Fibroblast of skin of left quadriceps (primary cell): ENCODE data around the gene MYO15B.

Source experiments
- DNase-seq, 2 experiments: peaks; one replicate each; pipeline ENCODE4 v3.0.0-alpha.2; 2013; ENCODE audit warnings: low read depth in 2 of 2

Gene MYO15B

DNA sequence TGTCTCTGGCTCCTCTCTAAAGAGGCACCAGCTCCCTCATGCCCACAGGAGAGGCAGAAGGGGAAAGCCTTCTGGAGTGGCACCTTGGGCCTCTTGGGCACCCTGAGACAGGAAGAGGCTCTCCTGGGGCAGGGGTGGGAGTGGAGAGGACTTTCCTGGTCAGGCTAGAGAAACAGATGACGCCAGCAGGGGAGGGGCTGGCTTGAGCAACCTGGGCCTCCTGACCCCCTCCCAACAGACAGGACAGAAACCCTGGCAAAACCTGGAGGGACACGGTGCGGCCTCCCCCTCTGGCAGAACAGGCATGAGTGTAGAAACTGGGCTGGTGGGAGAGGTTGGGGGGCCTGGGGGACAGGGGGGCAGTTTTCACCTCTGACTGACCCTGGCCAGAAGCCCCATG lies 51.7 kb downstream of the MYO15B start:
- no peak for DNase-seq

- DNase-seq: no peak
These were observed 52.4 kb downstream of the MYO15B start for GRCh38 chr17:75639771-75640555.

- no peak for DNase-seq
These were observed 53.0 kb downstream of the MYO15B start for GRCh38 chr17:75640556-75641119.

DNA sequence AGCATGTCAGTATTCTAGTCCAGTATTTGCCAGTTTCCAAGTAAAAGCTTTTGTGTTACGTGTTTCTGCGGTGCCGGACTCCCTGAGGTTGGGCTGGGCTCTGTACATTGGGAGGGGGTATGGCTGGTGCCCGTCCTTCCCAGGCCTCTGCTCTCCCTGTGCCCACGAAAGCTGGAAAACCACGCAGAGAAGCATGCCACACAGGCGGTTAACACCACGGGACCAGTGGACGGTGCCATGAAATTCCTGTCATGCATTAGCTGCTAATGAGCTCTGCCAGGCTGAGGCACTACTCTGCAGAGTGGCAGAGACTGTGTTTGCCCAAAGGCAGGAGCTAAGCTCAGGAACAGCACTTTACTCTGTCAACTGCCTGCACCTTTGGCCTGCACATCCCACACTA lies 53.7 kb downstream of the MYO15B start:
- no peak for DNase-seq

GRCh38 chr17:75642182-75642783 lies 54.7 kb downstream of the MYO15B start:
- no peak for DNase-seq

DNA sequence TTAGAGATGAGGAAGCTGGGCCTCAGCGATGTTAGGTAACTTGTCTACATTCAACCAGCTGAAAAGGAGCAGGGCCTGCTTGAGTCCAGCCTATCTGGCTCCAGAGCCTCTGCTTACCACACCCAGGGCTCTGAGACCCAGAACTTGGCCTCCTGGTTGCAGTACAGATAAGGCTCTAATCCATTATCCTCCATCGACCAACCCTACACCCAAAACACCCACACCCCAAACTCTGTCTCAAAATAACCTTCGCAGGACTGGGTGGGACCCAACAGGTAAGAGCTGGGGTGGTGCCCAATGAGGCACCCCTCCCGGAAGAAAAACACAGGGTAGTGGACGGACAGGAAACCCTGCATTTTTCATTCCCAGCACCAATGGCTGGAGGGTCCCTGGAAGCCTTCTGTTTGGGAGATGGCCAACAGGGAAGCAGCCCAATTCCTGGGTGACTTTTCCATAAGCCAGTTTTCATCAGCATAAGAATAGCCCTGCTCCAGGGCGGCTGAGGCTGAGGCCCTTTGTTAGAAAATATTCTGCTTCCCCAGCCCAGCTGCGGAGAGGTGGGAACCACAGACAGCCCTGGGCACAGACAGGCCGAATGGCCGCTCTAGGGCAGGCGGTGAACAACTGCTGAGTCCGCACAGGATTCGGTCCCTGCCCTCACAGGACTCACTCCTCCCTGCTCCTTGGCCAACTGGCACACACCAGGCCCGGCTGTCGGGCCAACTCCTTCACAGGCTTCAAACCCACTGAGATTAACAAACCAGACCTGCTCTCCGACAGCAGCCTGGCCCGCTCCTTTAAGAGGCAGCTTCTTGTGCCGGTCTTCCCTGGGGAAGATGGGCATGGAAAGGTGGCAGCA lies 55.4 kb downstream of the MYO15B start:
- DNase-seq: no peak

DNA sequence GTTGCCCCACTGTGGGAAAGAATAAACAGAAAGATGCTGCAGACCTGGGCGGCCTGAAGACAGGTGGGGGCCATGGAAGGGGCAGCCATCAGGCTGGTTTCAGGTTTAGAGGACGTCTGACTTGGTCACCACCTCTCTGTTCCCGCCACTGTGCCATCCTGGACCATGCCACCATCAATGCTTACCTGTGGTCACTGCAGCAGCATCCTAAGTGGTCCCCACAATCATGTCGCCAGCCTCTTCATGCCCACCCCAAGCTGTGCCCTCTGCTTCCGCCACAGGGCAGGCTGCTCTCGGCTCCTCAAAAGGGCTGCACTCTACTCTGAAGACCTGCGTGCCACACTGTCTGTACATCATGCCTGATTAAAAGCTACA lies 56.0 kb downstream of the MYO15B start:
- DNase-seq: no peak

DNA sequence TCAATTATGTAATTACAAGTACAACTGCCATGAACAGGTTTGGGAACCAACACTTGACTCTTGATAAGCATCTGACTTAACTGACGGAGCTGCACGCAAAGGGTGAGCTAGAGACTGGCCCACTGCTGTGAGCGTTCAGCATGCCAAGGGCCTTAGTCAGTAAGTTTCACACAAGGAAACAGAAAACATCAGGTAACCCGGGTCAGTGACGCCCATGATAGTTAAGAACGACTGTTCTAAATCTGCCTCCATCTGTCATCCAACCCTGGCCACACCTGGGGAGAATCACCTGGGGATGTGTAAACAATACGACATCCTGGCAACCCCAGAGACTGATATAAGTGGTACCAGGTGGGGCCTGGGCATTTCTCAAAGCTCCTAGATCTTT lies 57.9 kb downstream of the MYO15B start:
- no peak for DNase-seq

DNA sequence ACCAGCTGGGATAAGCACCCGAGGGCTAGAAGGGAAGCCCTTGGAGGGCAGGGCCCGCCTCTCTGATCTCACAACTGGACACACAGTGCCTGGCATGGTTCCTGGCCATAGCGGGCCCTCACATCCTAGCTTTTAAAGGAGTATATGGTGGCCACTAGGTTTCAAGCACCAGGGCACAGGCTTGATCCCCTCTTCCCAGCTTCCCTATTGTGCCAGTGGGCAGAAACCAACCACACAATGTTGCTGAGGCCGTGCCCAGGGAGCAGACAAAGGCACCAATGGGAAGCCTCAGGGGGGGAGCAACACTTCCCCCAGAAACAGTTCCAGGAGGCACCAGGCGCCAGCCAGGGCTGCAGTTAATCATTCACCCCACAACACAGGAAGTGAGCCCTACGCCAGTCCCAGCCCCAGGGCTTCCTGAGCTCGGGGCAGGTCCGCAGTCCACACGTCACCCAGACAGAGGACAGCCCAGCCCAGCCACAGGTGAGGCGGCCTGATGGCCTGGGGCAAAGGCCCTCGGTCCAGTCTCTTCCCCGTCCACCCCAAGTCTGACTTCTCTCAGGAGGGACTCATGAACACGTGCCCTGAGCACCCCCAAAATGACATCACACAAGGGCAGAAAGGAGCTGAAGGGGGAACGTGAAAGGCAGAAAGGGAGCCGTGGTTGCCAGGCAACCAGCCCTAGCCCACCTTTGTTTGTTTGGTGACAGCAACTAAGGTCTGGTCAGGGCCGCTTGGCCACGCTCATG lies 58.5 kb downstream of the MYO15B start:
- DNase-seq: no peak

GRCh38 chr17:75646638-75646992 lies 59.0 kb downstream of the MYO15B start:
- no peak for DNase-seq

DNA sequence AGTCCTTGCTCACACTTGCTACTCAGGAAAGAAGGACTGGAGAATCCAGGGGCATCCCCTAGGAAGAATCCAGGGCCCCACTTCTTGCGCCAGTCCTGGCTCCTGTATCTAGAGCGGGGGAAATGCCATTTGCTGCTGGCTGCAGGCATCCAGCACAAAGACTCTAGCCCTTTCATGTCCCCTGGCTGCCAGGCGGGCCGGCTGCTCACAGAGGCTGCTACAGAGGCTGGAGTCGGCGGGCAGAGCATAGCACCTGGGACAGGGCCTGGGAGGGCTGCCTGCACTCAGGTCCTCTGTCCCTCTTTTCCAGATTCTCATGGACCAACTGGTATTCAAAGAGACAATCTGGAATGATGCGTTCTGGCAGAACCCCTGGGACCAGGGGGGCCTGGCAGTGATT lies 59.5 kb downstream of the MYO15B start:
- DNase-seq: no peak

DNA sequence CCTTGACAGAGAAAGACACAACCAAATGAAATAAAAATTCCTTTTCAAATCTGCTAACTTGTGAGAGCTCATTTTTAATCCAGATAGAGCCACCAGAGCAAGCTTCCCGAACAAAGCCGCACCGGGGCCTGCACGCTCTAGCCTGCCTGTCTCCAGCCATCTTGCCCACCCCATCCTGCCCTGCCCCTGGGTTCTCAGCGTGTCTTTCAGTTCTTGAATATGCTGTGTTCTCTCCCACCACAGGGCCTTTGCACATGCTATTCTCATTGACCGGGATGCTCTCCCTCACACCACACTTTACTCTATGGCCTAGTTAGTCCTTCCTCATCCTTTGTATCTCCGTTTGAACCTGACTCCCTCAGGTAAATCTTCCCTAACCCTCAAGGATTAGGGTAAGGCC lies 60.3 kb downstream of the MYO15B start:
- DNase-seq: no peak

GRCh38 chr17:75649687-75650086 lies 62.1 kb downstream of the MYO15B start:
- no peak for DNase-seq

GRCh38 chr17:75650874-75651273 lies 63.3 kb downstream of the MYO15B start:
- no peak for DNase-seq

- no peak for DNase-seq
These were observed 64.7 kb downstream of the MYO15B start for GRCh38 chr17:75652341-75652740.

DNA sequence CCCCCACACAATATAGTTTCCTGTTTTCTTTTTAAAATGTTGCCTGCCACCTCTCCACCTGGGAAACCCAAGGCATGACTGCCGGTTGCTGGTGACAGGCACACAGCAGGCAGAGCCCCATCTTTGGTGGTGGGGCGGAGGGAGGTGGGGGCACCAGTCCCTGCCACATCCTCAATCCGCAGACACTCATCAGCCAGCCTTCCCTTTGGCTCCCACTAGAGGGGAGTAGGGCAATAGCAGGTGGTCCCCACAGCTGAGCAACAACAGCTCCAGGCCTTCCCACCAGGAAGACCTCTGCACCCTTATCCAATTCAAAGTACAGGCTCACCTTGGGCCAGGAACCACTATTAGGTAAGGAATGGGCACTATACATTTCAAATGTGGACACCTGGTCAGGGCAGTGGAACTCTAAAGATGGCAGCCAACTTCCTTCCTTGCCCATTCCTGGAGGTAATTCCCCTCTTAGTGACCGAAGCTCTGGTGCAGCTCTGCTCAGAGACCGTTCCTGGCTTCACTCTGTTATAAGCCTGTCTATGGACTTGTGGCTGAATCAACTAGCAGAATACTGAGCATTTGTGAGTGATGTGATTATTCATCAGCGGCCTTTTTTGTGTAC lies 65.4 kb downstream of the MYO15B start:
- peak in 1 of 2 experiments; percentile 9 for DNase-seq

DNA sequence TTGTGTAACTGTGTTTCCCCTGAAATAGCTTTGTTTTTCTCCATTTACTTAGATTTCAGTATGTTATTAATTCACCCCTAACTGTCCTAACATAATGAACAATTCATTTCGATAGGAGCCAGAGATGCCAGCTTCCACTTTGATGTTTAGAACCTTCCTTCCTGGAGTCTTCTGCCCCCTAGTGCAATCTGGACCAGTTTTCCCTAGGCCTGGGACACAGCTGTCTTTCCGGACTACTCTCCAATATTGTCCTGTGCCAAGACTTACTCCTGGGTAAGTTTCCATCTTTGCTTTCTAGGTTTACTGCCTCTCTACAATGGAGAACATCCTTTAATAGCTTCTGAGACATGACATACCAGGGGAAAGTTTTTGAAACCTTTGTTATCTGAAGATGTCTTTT lies 66.6 kb downstream of the MYO15B start:
- no peak for DNase-seq

DNA sequence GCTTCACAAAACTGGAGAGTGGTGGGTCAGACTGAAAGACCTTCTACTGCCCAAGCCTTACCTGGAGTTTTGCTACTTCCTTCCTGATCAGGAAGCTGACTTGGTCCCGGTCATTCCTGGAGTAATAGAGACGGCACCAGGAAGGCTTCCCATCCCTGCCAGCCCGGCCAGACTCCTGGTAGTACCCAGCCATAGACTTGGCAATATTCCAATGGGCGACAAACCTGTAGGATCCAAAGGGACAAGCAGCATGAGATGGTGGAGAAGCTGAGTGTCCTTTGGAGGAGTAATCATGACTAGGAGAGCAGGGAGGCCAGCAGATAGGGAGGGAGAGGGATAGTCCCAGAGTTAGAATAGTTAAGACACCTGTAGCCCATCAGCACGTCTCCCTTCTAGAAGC lies 70.6 kb downstream of the MYO15B start:
- DNase-seq: no peak

- DNase-seq: no peak
These were observed 73.9 kb downstream of the MYO15B start for GRCh38 chr17:75661531-75661930.

- no peak for DNase-seq
These were observed 74.9 kb downstream of the MYO15B start for GRCh38 chr17:75662511-75662910.

DNA sequence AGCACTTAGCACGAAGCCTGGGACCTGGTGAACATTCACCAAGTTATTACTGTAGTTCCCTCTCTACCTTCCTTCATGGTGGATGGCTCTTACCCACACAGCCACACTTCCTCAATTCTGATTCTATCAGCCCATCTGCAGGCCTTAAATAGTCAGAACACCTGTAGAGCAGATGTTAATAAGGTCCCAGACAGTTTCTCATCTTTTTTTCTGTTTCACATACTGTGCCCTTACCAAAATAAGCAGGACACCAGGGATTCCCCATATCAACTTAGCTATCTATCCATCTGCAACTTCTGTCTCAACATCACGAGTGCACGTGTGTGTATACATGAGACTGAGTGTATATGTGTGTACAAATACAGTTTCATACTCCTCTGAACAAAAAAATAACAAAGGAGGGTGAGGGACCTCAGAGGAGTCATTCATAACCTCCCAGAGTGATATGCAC lies 76.5 kb downstream of the MYO15B start:
- DNase-seq: no peak
